G401.6 (cell line): ENCODE data around the gene CCDC9B.

Experiments
- FAIRE-seq: peaks from 2 replicates; lab custom pipeline; 2012; peaks lifted over from hg19 to GRCh38; lab: Jason Lieb, UNC

Gene CCDC9B

GRCh38 chr15:40365624-40366456, 25.1 kb upstream of the CCDC9B start:
- no peak for FAIRE-seq

GRCh38 chr15:40365016-40365415, 24.3 kb upstream of the CCDC9B start:
- FAIRE-seq, result no peak

- no peak for FAIRE-seq
Measured at GRCh38 chr15:40364251-40364650, 23.5 kb upstream of the CCDC9B start.

DNA sequence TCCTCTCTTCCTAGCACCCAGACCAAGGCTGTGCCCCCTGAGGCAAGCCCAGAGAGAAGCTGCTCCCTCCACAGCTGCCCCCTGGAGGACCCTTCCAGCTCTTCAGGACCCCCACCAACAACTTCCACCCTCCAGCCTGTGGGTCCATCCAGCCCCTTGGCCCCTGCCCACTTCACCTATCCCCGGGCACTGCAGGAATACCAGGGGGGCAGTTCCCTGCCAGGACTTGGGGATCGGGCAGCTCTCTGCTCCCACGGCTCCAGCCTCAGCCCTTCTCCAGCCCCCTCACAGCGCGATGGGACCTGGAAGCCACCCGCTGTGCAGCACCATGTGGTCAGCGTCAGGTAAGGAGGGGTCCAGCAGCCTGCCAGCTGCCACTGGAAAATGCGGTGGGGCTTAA, 22.9 kb upstream of the CCDC9B start:
- FAIRE-seq, result no peak

DNA sequence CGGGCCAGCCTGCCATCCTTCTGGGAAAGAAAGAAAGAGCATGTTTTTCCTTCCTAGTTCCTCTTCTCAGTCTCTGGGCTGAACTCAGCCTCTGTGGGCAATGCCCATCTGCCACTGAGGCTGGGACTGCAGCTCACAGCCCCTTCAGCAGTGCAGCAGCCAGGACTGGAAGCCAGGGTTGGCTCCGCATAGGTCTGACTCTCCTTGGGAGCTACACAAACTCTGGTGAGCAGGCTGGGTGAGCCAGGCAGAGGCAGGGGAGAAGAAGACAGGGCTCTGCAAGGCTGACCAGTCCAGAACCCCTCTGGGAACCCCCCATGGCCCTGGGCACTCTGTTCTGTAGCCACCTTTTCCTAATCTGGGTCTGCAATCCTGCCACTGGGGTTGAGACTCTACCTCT, 20.9 kb upstream of the CCDC9B start:
- FAIRE-seq, result no peak

DNA sequence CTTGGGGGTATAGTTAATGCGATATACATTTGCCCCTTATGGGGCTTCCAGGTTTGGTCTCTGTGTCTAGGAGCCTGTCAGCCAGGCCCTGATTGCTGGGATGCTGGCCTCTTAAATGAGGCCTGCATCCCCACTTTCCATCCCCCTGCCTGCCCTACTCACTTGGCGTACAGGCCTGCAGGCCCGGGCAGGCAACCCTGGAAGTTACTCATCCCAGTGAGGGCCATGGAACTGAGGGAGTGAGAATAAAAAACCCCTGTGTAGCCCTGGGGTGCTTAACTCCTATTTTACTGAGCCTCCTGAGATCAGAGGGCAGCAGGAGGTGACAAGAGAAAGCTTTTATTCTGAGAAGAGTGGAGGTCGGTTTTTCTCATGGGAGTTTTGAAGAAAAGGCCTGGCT, 19.3 kb upstream of the CCDC9B start:
- no peak for FAIRE-seq

DNA sequence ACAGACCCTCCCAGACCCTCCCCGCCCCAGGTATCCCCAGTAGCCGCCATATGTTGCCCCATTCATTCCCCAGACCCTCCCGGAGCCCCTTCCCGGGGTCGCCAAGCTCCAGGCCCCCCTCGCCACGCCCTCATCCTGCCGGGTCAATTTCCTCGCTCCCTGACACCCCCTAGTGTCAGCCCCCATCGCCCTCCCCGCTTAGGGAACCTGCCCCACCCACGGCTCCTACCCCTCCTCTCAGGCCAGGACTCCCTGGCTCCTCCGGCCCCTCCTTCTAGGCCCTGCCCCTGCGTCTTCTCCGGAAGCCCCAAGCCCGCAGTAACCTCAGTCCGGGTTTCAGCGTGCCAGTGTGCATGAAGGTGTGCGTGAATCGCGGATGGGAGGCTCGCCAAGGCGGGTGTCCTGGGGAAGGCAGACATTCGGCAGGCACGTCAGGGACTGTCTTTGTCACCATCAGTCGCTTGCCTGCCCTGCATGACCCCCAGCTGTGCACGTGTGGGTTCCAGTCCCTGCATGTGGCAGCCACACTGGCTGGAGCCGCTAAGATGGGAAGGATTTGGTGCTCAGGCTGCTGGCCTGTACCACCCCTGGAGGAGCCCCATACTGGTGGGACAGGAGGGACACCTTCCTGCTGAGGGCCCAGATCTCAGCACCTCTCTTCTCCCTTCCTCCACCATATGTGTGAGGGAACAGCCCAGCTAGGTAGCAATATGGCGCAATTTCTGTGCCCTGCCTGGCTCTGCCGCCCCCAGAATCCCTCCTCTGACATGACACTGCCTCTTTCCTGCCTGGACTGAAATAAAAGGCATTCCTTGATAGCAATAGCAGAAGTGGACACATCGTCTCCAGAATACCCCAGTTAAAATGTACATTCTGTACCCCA, 18.0 kb upstream of the CCDC9B start:
- FAIRE-seq, result no peak

DNA sequence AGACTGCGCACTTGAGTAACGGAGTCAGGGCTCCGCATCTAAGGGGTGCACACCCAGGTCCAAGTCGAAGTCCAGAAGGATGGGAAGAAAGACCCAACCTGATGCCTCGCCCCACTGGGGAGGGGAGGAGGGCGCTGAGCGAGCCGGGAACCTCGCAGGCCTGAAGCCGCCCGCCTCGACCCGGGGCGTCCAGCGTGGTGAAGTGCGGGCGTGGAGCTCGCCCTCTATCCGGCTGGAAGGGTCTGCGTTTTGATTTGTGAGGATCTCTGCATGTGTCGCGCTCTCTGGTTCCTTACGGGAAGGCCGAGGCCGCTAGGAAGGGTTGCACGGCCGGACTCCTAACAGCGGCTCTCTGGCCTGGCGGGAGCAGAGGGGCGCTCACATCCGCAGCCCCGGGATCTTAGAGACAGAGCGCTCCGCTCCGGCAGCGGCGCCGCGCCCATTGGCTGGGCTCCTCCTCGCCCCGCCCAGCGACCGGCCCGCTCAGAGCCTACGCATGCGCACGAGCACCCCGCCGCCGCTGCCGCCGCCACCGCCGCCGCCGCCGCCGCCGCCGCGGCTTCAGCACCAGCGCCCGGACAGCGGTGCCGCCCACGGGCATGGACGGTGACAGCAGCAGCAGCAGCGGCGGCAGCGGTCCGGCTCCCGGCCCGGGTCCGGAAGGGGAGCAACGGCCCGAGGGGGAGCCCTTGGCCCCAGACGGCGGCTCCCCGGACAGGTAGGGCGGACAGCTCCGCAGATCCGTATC, 17.2 kb upstream of the CCDC9B start, which contains the start of gene DISP2:
Gene DISP2, plus strand, starts transcription at position 497 of the 748 bp plus-strand sequence. Its CDS starts 103 bp downstream, at position 600.
- FAIRE-seq, result no peak

- no peak for FAIRE-seq
Measured at GRCh38 chr15:40357246-40357645, 16.5 kb upstream of the CCDC9B start.

DNA sequence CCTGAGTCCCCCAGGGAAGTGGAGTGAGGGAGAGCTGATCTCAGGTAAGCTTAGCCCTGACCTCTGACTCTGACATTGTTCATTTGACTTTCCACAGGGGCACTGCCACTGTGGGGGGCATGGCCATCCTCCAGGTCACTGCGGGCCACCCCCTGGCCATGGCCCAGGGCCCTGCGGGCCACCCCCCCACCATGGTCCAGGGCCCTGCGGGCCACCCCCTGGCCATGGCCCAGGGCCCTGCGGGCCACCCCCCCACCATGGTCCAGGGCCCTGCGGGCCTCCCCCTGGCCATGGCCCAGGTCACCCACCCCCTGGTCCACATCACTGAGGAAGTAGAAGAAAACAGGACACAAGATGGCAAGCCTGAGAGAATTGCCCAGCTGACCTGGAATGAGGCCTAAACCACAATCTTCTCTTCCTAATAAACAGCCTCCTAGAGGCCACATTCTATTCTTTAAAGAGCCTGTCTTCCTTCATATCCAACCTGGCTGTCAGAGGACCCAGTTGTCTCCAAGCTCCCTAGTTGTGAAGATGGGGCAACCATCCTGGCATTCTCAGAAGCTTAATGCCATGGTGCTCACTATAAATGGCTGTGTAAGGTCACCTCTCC, 15.3 kb upstream of the CCDC9B start:
- FAIRE-seq, result no peak

DNA sequence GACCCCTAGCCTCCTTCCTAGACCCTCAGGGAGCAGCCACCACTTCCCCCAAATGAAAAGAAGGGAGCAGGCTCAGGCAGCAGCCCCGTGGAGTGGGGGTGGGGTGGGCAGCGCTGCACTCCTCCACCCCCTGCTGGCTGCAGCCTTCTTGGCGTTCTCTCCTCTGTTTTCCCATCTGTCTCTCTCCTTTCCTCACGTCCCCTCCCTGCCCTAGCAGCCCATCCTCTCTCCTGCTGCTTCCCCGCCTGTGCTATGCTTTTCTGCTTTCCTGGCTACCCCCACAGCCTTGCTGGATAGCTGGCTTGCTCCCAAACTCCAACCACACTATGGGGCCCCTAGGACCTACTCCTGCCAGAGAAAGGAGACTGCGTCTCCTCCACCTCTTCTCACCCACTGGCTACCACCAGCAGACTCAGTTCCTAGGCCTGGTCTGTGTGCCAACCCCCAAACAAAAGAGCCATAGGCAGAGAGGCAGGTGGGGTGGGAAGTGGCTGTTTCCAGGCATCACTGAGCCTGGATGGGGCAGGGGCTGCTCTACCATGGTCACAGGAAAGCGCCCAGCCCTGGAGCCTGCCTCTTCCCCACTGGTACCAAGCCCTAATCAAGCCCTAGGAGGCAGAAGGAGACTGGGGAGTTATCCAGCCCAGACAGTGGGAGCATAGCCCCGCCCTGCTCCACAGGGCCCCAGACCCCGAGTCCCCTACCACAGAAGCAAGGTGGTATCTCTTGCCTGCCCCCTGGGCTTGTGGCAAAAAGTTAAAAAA, 13.9 kb upstream of the CCDC9B start:
- no peak for FAIRE-seq

GRCh38 chr15:40353697-40354096, 13.0 kb upstream of the CCDC9B start:
- no peak for FAIRE-seq

- no peak for FAIRE-seq
Measured at GRCh38 chr15:40352281-40352901, 11.7 kb upstream of the CCDC9B start.

- no peak for FAIRE-seq
Measured at GRCh38 chr15:40349163-40349562, 8.4 kb upstream of the CCDC9B start.

DNA sequence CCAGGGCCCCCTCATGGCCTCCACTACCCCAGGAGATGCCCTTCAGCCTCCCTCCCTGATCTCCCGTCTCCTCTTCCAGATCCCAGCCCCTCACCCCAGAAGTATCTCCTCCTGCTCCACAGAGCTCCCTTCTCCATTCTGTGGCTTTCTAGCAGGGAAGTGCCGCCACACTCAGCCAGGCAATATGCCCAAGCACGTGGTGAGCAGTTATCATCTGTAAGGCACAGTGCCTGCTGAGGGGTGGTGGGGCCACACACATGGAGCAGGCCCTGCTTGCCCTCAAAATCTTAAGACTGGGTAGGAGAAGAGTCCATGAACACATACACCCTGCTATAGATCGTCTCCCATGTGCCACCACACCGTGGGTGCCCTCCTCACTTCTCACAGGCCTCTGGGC, 7.7 kb upstream of the CCDC9B start:
- no peak for FAIRE-seq

- FAIRE-seq, result no peak
Measured at GRCh38 chr15:40347559-40348473, 7.1 kb upstream of the CCDC9B start.

GRCh38 chr15:40346579-40347558, 6.1 kb upstream of the CCDC9B start:
- FAIRE-seq, result no peak

DNA sequence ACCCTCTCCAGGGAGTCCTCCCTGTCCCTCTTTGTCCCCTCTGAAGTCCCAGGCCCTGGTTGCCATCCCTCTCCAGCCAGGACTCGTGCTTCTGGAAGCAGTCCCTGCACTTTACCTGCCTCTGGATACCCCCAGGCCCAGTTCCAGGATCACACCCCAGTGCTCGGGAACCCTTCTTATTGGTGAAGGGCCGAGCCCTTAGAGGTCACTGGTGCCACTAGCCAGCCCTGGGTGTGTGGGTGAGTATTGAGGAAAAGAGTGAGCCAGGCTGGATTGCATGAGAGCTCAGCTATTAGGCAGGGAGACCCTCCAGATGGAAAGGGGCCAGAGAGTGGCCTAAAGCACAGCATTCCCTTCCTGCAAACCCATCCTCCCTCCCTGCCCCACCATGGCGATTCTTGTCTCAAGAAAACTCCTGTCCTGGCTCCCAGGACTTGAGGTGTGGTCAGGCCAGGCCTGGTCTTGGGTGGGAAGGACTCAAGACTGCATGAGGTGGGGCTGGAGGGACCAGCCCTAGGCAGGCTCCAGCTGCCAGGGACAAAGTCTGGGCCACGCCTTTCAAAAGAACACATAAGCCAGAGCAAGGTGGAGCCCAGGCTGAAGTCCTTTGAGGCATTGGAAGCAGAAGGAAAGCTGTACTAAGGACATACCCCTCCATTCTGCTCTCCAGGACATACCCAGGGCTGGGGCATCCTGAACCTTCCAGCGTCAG, 5.3 kb upstream of the CCDC9B start:
- FAIRE-seq, result no peak
